ENCODE data around the gene TUBA1A. TPM values are rescaled to one million over a fixed set of nuclear protein-coding genes. Genes with fewer than 3 reads are reported as not detected.

Gene TUBA1A
- total RNA-seq, result 1,351 and 1,541 TPM in 2 replicates

DNA sequence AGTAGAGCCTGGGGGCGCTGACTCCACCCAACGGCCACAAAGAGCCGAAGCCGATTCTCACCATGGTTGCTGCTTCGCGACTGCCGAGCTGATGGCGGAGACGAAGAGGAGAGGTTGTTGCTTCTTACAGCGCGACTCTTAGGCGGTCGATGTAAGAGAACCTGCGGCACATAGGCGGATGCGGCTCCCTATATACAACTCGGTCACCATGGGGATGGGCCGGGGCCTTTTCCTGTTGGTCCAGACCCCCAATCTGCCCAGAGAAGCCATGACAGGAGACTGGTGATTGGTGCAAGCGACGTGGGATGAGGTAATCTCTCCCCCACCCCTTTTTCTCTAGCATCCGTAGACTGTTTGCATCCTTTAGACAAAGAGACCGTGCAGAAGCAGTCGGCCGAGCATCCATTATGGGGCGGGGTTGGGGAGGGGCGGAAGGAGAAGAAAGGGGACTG, at the start of gene TUBA1A:
TSS of gene TUBA1A (minus strand) at position 165 of the 452 bp plus-strand sequence. CDS start at position 64, 101 bp downstream.

Small RNA genes lying within 50 kb of the gene (small RNA-seq; reads per million reads assigned to genes)
- gene RF00017, result not detected

Other genes with a start within 250 kb of the TUBA1A start
- gene ARF3, start 231.6 kb downstream of the TUBA1A start, total RNA-seq, result 83.0 and 115 TPM in 2 replicates
- 0.10 and 0.33 TPM in 2 replicates for gene WNT10B, start 217.3 kb downstream of the TUBA1A start, total RNA-seq
- gene WNT1, start 210.8 kb downstream of the TUBA1A start, total RNA-seq, result not detected in 2 replicates
- 0.19 and 0.65 TPM in 2 replicates for gene DDN, start 189.7 kb downstream of the TUBA1A start, total RNA-seq
- gene PRKAG1, start 170.3 kb downstream of the TUBA1A start, total RNA-seq, result 58.9 and 74.1 TPM in 2 replicates
- gene KMT2D, start 128.3 kb downstream of the TUBA1A start, total RNA-seq, result 45.7 and 68.0 TPM in 2 replicates
- 0.33 and 1.3 TPM in 2 replicates for gene RHEBL1, start 119.1 kb downstream of the TUBA1A start, total RNA-seq
- 1.9 and 2.3 TPM in 2 replicates for gene DHH, start 94.3 kb downstream of the TUBA1A start, total RNA-seq
- gene LMBR1L, start 78.2 kb downstream of the TUBA1A start, total RNA-seq, result 72.9 and 91.5 TPM in 2 replicates
- 1,955 and 2,646 TPM in 2 replicates for gene TUBA1B, start 57.7 kb downstream of the TUBA1A start, total RNA-seq
- gene TUBA1C, start 76.0 kb upstream of the TUBA1A start, total RNA-seq, result 577 and 800 TPM in 2 replicates
- not detected in 2 replicates for gene PRPH, start 106.1 kb upstream of the TUBA1A start, total RNA-seq
- 7.8 and 16.5 TPM in 2 replicates for gene TROAP, start 134.2 kb upstream of the TUBA1A start, total RNA-seq
- gene C1QL4, start 148.1 kb upstream of the TUBA1A start, total RNA-seq, result 0.10 TPM in 1 of 2 replicates, not detected in the other
- 0.29 and 0.65 TPM in 2 replicates for gene DNAJC22, start 157.8 kb upstream of the TUBA1A start, total RNA-seq
- 50.6 and 61.0 TPM in 2 replicates for gene SPATS2, start 178.4 kb upstream of the TUBA1A start, total RNA-seq

Data from vein endothelial cell (primary cell).